AG09309 (cell line): ENCODE data around the gene SLC23A1.

Experiments
- DNase-seq: peaks from one replicate; pipeline ENCODE4 v3.0.0-alpha.2; 2010; ENCODE audit warnings: low read depth
- H3K4me3 ChIP-seq: 2 replicates; pipeline ENCODE4 v1.5.1; 2011; ENCODE audit warnings: mild to moderate bottlenecking, low read depth, low read length, moderate library complexity; ENCODE audit not compliant: control insufficient read depth
- TF ChIP-seq, protein P1 (sequence below): IDR thresholded peaks from 2 replicates; pipeline ENCODE4 v1.5.1; 2011; ENCODE audit warnings: mild to moderate bottlenecking, low read depth, low read length, inconsistent platforms; ENCODE audit not compliant: insufficient read depth, control insufficient read depth; ENCODE audit errors: missing control alignments

SLC23A1 gene

DNA sequence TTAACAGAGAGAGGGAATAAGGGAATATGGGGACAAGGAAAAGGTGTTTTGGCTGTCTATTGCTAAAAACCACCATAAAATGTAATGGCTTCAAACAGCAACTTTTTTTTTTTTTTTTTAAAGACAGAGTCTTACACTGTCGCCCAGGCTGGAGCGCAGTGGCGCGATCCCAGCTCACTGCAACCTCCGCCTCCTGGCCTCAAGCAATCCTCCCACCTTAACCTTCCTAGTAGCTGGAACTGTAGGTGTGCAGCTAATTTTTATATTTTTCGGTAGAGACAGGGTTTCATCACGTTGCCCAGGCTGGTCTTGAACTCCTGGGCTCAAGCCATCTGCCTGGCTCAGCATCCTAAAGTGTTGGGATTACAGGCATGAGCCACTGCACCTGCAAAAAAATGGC, 25.1 kb upstream of the SLC23A1 start:
- TF ChIP-seq, protein P1, sequence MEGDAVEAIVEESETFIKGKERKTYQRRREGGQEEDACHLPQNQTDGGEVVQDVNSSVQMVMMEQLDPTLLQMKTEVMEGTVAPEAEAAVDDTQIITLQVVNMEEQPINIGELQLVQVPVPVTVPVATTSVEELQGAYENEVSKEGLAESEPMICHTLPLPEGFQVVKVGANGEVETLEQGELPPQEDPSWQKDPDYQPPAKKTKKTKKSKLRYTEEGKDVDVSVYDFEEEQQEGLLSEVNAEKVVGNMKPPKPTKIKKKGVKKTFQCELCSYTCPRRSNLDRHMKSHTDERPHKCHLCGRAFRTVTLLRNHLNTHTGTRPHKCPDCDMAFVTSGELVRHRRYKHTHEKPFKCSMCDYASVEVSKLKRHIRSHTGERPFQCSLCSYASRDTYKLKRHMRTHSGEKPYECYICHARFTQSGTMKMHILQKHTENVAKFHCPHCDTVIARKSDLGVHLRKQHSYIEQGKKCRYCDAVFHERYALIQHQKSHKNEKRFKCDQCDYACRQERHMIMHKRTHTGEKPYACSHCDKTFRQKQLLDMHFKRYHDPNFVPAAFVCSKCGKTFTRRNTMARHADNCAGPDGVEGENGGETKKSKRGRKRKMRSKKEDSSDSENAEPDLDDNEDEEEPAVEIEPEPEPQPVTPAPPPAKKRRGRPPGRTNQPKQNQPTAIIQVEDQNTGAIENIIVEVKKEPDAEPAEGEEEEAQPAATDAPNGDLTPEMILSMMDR, result no peak
- DNase-seq, result no peak
- H3K4me3 ChIP-seq, result no peak overlapping the region

DNA sequence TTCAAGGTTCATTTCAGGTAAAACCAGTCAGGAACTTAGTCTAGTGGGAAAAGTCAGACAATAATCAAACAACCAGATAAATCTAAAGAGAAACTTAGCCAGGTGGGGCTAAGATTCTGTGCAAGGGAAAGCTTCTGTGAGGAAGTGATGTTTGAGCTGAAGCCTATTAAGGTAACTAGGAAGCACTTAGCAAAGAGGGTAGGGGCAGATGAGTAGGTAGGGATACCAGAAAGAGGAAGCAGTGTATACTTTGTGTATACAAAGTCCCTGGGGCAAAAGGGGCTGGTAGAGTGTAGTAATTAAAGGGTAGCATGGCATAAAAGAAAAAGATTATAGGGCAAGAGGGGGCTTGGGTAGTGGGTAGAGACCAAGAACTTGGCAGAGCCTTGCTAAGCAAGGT, 24.4 kb upstream of the SLC23A1 start:
- no peak overlapping the region for H3K4me3 ChIP-seq
- no peak for DNase-seq
- TF ChIP-seq, protein P1, result no peak

DNA sequence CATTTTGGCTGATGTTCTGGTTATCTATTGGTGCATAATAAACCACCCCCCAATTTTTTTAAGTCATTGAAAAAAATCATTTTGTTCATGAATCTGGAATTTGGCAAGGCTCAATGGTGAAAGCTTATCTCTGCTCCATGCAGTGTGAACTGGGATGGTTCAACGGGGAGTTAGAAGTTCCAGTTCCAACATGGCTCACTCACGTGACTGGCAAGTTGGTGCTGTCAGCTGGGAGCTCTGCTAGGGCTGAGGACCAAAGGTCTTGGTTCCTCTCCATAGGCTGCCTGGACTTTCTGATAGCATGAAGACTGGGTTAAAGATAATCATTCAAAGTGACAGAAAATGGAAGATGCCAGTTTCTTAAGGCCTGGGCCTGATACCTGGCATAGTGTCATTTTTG, 23.9 kb upstream of the SLC23A1 start:
- H3K4me3 ChIP-seq, result no peak overlapping the region
- TF ChIP-seq, protein P1, result no peak
- DNase-seq, result no peak

DNA sequence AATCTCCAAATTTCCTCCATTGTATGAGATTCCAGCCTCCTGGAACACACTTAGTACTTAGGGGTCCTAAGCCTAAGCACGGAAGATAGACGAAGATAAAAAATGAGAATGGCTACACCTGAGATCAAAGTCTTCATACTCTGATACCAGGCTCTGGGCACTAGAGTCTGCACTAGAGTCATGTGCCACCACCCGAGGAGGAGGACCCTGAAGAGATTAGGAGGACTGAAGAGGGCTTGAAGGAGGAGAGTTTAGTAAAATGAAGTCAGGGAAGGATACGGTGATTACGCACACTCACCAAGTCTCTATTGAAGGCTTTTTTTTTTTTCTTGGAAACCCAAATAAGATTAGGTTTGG, 21.4 kb upstream of the SLC23A1 start:
- TF ChIP-seq, protein P1, result no peak
- no peak overlapping the region for H3K4me3 ChIP-seq
- no peak for DNase-seq

DNA sequence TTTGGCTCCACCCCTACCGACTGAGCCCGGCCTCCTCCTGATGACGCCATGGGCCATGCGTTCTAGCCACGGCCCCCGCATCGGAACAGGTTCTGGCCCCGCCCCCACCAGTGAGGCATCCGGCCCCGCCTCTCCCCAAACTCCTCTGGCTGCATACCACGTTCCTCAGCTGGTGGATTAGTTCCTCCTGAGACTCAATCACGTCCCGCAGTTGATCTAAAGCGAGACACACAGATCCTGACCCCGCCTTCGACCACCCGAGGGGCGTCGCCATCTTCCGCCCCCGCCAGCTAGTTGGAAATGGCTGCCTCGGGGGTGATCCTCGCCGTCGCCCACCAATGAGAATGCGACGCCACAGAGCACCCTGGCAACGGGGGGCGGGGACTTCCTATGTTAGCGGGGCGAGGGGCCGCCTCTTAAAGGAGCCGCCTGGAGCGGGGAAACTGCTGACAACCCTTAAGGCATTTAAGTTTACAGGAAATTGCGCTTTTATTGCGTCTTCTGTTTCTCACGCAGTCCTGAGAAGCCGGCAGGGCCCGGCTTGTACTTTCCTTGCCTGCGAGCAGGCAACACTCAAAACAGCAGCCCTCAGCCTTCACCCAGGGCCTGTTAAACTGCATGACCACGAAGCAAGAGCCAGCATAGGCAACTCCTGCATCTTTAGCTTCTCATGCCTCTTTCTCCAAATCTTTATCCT, 20.8 kb upstream of the SLC23A1 start, which contains the start of gene SPATA24:
SPATA24 (minus strand) TSS at position 303 of the 697 bp plus-strand sequence; CDS start at position 274, 29 bp downstream.
- TF ChIP-seq, protein P1, result no peak
- peak within 1 kb of the TSS; percentile 48 for H3K4me3 ChIP-seq

GRCh38 chr5:139403418-139403786, 20.3 kb upstream of the SLC23A1 start:
- TF ChIP-seq, protein P1, result no peak
- DNase-seq, result no peak
- peak overlapping the region; percentile 48 for H3K4me3 ChIP-seq

More for the DNA sequence above, 20.8 kb upstream of the SLC23A1 start, which contains the start of gene SPATA24:
- DNase-seq, result peak; percentile 88
